Ureter (tissue), 1 donor: ENCODE measurements around the gene PAGR1. TPM values are rescaled to one million over a fixed set of nuclear protein-coding genes. Genes with fewer than 3 reads are reported as not detected.
"Not testable (repeated sequence)": the region's sequence is repeated elsewhere in the genome, so short reads cannot be mapped to it uniquely, and the experiment has no call there.

Source experiments
- DNase-seq: peaks from one replicate; pipeline ENCODE4 v3.0.0-alpha.2; 2020; ENCODE audit warnings: low spot score
- total RNA-seq: library from RNA; stranded (reverse); gene quantifications from one replicate; pipeline ENCODE4 v1.2.4, GENCODE V29; 2023
- donor health status: DM: yes; HTN: yes; CAD: no.

PAGR1 gene
- 20.7 TPM for total RNA-seq

DNA sequence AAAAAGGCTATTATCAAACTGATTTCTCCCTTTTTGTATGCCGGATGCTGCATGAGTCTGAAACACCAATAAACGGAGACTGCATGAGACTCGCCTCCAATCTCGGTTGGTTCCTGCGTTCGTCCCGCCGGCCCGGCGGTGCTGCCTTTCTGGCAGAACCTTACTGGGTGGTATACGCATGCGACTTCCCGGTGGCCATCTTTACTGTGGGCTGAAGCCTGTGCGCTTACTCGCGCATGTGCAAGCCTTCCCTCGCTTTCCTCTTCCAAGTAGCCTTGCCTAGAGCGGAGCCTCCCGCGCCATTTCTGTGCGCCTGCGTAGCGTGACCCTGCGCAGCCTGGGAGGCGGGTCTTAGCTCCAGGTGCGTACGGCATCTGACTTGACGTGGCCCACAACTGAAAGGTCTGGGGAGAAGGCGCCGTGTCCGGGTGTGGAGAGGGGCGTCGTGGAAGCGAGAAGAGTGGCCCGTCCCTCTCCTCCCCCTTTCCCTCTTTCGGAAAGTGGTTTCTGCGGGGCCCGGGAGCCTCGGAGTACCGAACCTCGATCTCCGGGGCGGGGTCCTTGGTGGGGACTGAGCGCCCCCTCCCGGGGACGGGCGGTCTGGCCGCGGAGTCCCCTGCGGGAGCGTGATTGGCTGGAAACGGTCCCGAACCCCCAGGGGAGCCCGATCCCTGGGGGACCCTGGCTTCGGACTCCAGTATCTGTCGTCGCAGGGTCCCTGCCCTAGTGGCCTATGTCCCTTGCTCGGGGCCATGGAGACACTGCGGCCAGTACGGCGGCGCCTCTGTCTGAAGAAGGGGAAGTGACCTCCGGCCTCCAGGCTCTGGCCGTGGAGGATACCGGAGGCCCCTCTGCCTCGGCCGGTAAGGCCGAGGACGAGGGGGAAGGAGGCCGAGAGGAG is at the start of gene PAGR1:
PAGR1 (plus strand) TSS at position 360 of the 901 bp plus-strand sequence; CDS start at position 734, 374 bp downstream.
- DNase-seq = peak; percentile 99

DNA sequence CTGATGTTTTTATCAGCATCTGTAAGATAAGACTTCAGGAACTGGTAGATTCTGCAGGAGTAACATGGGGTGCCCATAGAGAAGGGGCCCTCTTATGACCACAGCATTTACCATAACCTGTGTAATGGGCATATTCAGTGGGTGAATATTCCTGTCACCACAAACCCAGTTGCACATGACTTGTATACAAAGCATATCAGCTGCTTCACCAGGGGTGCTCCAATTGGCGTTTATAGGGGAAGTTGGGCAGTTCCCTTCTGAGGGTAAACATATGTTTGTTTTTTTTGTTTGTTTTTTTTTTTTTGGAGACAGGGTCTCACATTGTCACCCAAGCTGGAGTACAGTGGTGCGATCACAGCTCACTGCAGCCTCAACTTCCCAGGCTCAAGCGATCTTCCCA is 49.4 kb upstream of the PAGR1 start:
- DNase-seq = no peak

GRCh38 chr16:29767062-29767461 is 48.9 kb upstream of the PAGR1 start:
- no peak for DNase-seq

GRCh38 chr16:29769507-29769906 is 46.4 kb upstream of the PAGR1 start:
- DNase-seq = no peak

DNA sequence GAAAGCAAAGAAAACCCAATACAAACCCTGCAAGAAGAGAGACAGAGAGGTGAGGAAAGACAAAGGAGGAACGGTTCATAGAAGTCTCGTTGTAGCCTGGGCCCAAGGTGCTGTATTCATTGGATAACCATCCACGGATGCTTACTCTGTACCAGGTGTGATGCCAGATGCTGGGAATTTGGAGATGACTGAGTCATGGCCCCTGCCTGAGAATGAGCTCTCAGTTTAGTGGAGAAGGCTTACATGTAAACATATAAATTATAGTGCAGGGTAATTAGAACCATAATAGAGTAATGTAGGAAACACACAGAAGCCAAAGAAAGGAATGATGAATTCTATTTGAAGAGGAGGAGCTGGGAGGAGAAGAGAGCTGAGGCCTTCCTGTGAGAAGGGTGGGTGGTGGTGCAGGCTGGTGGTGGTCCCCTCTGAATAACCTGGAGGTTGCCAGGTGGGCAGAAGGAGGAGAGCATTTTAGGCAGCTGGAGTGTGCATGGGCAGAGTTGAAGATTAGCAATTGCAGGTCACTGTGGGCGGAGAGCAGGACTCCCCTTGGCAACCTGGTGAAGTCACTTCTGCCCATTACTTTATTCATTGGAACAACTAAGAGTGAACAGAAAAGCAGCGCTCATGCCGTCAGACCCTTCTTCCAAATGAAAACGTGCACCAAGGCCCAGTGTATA is 45.6 kb upstream of the PAGR1 start:
- DNase-seq = no peak

DNA sequence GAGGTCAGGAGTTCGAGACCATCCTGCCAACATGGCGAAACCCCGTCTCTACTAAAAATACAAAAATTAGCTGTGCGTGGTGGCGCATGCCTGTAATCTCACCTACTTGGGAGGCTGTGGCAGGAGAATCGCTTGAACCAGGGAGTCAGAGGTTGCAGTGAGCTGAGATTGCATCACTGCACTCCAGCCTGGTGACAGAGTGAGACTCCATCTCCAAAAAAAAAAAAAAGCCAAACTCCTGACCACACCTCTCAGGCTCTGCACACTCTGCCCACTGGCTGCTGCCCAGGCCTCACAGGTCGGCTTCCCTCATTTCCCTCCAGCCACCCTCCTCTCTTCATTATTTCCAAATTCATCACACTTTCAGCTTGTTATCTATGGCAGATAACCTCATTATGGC is 43.6 kb upstream of the PAGR1 start:
- DNase-seq = not testable (repeated sequence)

DNA sequence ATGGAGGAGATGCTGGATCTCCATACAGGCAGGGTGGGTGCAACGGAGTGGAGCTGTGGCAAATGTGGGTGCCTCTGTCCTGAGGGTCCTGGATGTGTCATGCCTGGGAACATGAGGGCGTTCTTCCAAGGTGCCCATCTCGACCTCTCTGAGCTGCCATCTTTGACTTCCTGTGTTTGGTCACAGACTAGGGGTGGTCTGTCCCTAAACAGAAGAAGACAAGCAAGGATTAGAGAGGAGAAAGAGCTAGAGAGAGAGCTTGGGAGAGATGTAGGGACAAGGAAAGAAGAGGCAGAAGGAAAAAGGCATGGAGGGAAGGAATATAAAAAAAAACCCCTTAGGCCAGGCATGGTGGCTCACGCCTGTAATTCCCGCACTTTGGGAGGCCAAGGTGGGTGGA is 41.2 kb upstream of the PAGR1 start:
- DNase-seq = no peak

GRCh38 chr16:29775742-29776408 is 40.1 kb upstream of the PAGR1 start:
- no peak for DNase-seq

- DNase-seq = no peak
Observed at GRCh38 chr16:29777576-29778350, 38.2 kb upstream of the PAGR1 start, which contains the start of gene ZG16. Gene ZG16, plus strand, starts transcription at chr16:29778256. Its CDS starts 1,011 bp downstream, at chr16:29779267.

- no peak for DNase-seq
Observed at GRCh38 chr16:29779474-29779873, 36.5 kb upstream of the PAGR1 start.

GRCh38 chr16:29783094-29783953 is 32.6 kb upstream of the PAGR1 start:
- DNase-seq = not testable (repeated sequence)

DNA sequence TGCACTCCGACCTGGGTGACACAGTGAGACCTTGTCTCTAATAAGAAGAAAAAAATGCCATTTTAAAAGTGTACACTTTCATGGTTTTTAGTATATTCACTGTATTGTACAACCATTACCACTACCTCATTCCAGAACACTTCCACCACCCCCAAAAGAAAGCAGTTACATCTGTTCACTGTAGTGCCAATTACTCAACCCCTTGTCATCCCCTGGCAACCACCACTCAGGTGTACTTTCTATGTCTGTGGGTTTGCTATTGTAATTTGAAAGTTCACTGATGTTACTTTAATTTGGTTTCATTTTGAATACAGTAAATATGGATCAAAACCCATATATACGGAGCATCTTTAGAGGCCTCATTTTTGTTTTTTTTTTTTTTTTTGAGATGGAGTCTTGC is 31.8 kb upstream of the PAGR1 start:
- no peak for DNase-seq

DNA sequence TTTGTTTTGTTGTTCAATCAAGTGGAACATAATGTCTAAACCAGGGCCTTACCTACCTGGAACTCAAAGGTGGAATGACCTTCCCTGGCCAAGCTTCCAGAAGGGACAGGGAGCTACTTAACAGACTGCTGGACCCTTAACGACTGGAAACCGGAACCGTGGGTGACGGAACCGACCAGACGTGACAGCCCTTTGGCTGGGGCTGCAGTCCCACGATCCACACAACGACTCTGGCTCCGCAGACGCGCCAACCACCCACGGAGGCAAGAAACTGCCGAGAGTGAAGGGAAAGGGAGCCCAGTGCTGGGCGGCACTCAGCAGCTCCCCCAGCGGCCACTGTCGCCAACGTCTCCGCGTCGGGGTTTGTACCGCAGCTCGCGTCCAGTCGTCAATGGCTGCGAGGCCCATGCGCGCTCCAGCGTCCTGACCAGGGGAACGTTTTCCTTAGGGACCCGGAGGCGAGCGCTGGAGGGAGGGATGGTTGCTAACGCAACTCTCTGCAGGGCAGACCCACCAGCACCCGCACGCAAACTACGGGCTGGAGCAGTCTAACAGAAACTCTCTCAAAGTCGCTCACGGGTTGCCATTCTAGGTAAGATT is 31.0 kb upstream of the PAGR1 start:
- DNase-seq = peak; percentile 74

DNA sequence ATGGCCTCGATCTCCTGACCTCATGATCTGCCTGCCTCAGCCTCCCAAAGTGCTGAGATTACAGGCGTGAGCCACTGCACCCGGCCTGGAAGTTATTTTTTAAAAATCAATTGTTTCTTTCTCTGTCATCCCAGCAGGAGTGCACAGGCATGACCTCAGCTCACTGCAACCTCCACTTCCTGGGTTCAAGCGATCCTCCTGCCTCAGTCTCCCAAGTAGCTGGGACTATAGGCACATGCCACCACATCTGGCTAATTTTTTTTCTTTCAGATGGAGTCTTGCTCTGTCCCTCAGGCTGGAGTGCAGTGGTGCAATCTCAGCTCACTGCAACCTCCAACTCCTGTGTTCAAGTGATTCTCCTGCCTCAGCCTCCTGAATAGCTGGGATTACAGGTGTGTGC is 28.8 kb upstream of the PAGR1 start:
- not testable (repeated sequence) for DNase-seq

GRCh38 chr16:29789775-29790182 is 26.2 kb upstream of the PAGR1 start:
- no peak for DNase-seq

DNA sequence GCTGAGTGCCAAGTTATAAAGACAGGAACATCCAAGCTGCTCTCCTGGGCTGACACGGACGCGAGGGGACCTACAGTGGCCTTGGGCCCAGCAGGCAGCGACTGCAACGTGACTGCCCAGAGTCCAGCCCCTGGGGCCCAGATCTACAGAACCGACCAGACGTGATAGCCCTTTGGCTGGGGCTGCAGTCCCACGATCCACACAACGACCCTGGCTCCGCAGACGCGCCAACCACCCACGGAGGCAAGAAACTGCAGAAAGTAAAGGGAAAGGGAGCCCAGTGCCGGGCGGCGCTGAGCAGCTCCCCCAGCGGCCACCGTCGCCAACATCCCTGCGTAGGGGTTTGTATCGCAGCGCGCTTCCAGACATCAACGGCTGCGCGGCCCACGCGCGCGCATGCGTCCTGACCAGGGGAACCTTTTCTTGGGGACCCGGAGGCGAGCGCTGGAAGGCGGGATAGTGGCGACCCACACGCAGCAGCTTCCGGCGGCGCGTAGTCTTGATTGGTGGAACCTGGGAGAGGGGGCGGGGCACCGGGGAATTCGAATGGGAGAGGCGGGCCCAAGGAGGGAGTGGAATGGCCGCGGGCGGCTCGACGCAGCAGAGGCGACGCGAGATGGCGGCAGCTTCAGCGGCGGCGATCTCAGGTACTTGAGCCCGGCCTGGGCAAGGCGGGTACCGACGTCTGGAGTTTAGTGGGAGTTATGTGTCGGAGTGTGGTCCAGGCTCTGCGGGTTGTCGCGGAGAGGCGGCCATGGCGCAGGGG is 25.6 kb upstream of the PAGR1 start, which contains the start of gene KIF22:
KIF22 (plus strand) TSS at position 569 of the 766 bp plus-strand sequence; CDS start at position 578, 9 bp downstream.
- peak; percentile 100 for DNase-seq

GRCh38 chr16:29790949-29791844 is 24.8 kb upstream of the PAGR1 start:
- DNase-seq = no peak
